Camera-type eye (tissue), 1 donor: ENCODE results near the gene LILRB5. TPM values are rescaled to one million over a fixed set of nuclear protein-coding genes. Genes with fewer than 3 reads are reported as not detected.

Experiments
- total RNA-seq: library from RNA; depleted of rRNA; stranded (reverse); fragments of >200 nt; gene quantifications from one replicate; pipeline ENCODE4 v1.2.3, GENCODE V29; 2014

Gene LILRB5
- 2.1 TPM for total RNA-seq

DNA sequence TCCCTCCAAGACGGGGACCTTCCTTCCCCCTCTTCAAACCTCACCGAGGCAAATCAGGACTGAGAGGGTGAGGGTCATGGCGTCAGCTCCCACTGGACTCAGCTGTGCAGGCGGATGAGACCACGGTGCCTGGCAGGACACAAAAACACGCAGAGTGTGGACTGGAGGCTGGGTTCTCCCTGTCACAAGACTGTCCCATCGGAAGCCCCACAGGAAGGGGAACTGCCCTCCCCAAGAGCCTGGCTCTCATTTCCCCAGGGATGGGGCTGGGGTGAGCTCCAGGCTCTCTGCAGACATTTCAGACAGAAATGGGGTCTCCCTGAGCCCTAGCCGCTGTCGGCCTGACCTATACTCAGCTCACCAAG lies at the start of gene LILRB5:
Gene LILRB5, minus strand, starts transcription at position 158 of the 365 bp plus-strand sequence. Its CDS starts 80 bp downstream, at position 78.

DNA sequence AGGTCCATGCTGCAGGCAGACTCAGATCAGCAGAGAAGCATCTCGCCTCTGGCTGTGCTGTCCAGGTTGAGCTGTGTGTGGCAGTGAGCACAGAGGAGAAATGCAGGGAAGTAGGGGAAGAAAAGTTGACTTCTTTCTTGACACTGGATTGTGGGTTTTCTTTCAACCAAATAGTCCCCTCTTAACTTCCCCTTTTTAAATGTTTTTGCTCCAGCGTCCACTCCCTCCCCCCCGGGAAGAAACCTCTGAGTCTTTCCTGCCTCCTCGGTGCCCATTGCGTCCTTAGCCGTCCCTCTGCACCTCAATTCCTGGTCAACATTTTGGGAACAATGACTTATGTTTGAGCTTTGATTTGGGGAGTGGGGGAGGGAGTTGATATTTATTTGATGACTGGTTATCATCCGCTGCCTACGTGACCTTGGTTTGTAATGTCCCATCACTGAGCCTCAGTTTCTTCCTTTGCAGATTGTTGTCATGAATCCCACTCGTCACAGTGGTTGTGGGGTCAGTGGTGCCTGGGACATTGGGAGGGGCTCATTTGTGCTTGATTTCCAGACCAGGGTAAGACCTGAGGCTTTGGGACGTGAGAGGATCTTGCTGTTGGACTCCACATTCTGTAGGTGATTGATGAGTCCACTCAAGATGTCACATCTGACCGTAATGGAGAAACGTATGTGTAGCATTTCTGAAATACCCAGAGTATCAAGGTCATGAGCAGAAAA lies 24.1 kb upstream of the LILRB5 start, which contains the start of gene LILRB2:
Gene LILRB2, minus strand, starts transcription at position 104 of the 722 bp plus-strand sequence. CDS start 614 bp downstream, outside the sequence.

DNA sequence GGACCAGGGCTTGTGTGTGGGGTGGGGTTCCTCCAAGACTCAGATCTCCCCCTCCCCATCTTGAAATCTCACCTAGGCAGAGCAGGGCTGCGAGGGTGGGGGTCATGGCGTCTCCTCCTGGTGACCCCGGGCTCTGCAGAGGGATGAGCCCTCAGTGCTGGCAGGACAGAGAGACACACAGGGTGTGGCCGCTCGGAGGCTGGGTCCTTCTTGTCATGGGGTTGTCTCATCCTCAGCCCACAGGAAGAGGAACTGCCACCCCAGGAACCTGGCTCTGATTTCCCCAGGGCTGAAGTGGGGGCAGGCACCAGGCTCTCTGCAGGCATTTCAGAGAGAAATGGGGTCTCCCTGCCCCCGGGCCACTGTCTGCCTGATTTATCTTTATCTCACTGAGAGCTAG lies 14.4 kb downstream of the LILRB5 start, which contains the start of gene LILRA6:
Gene LILRA6, minus strand, starts transcription at position 145 of the 400 bp plus-strand sequence.

DNA sequence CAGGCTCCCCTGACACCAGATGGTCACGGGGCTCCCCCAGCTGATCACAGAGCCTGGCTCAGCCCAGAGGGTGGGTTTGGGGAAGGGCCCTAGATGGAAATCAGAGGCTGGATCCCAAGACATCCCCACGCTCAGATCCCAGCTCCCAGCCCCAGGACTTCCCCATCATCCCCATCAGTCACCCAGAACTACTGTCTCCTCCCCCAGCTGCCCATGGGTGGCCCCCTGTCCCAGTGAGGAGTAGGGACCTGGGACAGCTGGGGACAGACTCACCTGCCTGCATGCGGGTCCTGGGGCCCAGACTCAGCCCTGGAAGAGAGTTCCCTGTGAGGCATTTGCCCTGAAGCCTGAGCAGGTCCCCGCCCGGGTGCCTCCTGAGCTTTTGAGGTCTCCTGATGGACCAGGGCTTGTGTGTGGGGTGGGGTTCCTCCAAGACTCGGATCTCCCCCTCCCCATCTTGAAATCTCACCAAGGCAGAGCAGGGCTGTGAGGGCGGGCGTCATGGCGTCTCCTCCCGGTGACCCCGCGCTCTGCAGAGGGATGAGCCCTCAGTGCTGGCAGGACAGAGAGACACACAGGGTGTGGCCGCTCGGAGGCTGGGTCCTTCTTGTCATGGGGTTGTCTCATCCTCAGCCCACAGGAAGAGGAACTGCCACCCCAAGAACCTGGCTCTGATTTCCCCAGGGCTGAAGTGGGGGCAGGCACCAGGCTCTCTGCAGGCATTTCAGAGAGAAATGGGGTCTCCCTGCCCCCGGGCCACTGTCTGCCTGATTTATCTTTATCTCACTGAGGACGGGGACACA lies 34.4 kb downstream of the LILRB5 start, which contains the start of gene LILRB3:
Gene LILRB3, minus strand, starts transcription at position 534 of the 803 bp plus-strand sequence. Its CDS starts 31 bp downstream, at position 503.

Other genes starting within 250 kb of the LILRB5 start
- not detected for gene VSTM1, start 193.4 kb downstream of the LILRB5 start, total RNA-seq
- gene TARM1, start 175.9 kb downstream of the LILRB5 start, total RNA-seq = not detected
- gene OSCAR, start 156.5 kb downstream of the LILRB5 start, total RNA-seq = not detected
- gene NDUFA3, start 154.4 kb downstream of the LILRB5 start, total RNA-seq = 9.7 TPM
- gene TFPT, start 141.6 kb downstream of the LILRB5 start, total RNA-seq = 9.7 TPM
- 46.4 TPM for gene PRPF31, start 141.5 kb downstream of the LILRB5 start, total RNA-seq
- 33.1 TPM for gene CNOT3, start 119.5 kb downstream of the LILRB5 start, total RNA-seq
- gene LENG1, start 97.6 kb downstream of the LILRB5 start, total RNA-seq = 5.7 TPM
- gene TMC4, start 84.1 kb downstream of the LILRB5 start, total RNA-seq = 6.8 TPM
- gene MBOAT7, start 67.7 kb downstream of the LILRB5 start, total RNA-seq = 24.0 TPM
- gene TSEN34, start 66.0 kb downstream of the LILRB5 start, total RNA-seq = 51.0 TPM
- 1,536 TPM for gene RPS9, start 56.4 kb downstream of the LILRB5 start, total RNA-seq
- gene LILRB3, start 34.3 kb downstream of the LILRB5 start, total RNA-seq = 9.2 TPM
- gene LILRA6, start 14.5 kb downstream of the LILRB5 start, total RNA-seq = 0.66 TPM
- gene LILRB2, start 23.8 kb upstream of the LILRB5 start, total RNA-seq = 1.2 TPM
- gene LILRA5, start 55.9 kb upstream of the LILRB5 start, total RNA-seq = 0.93 TPM
- not detected for gene LILRA4, start 81.9 kb upstream of the LILRB5 start, total RNA-seq
- 5.1 TPM for gene LAIR1, start 107.7 kb upstream of the LILRB5 start, total RNA-seq
- 99.3 TPM for gene TTYH1, start 158.2 kb upstream of the LILRB5 start, total RNA-seq
- gene LENG8, start 191.9 kb upstream of the LILRB5 start, total RNA-seq = 132 TPM
- gene LENG9, start 206.5 kb upstream of the LILRB5 start, total RNA-seq = 2.7 TPM
- 16.4 TPM for gene CDC42EP5, start 216.0 kb upstream of the LILRB5 start, total RNA-seq
- gene LAIR2, start 245.6 kb upstream of the LILRB5 start, total RNA-seq = not detected